Duodenal mucosa (tissue), 2 donors: ENCODE data around the gene NMRK2.
"Not testable (repeated sequence)": the region's sequence is repeated elsewhere in the genome, so short reads cannot be mapped to it uniquely, and the experiment has no call there.

Experiments used
- H3K27ac ChIP-seq: one replicate; pipeline ENCODE4 v1.7.0; 2013; ENCODE audit warnings: low read depth, low read length
- H3K27me3 ChIP-seq, 2 donors: one replicate each; pipeline ENCODE4 v1.7.0; 2013; ENCODE audit warnings: low read length in 2 of 2, control low read depth in 1 of 2; ENCODE audit not compliant: insufficient read depth in 2 of 2, control insufficient read depth in 1 of 2
- H3K36me3 ChIP-seq, 2 donors: one replicate each; pipeline ENCODE4 v1.7.0; 2013; ENCODE audit warnings: low read length in 2 of 2, control low read depth in 1 of 2; ENCODE audit not compliant: insufficient read depth in 2 of 2, control insufficient read depth in 1 of 2
- H3K4me1 ChIP-seq, 2 donors: one replicate each; pipeline ENCODE4 v1.7.0; 2013; ENCODE audit warnings: low read length in 2 of 2, control low read depth in 1 of 2; ENCODE audit not compliant: insufficient read depth in 2 of 2, control insufficient read depth in 1 of 2
- H3K4me3 ChIP-seq, 2 donors: one replicate each; pipeline ENCODE4 v1.7.0; 2013; ENCODE audit warnings: low read length in 2 of 2, low read depth in 1 of 2
- H3K9ac ChIP-seq, 2 donors: one replicate each; pipeline ENCODE4 v1.7.0; 2013; ENCODE audit warnings: low read length in 2 of 2, low read depth in 1 of 2
- H3K9me3 ChIP-seq, 2 donors: one replicate each; pipeline ENCODE4 v1.7.0; 2013; ENCODE audit warnings: low read length in 2 of 2, control low read depth in 1 of 2; ENCODE audit not compliant: control insufficient read depth in 1 of 2

The NMRK2 gene

DNA sequence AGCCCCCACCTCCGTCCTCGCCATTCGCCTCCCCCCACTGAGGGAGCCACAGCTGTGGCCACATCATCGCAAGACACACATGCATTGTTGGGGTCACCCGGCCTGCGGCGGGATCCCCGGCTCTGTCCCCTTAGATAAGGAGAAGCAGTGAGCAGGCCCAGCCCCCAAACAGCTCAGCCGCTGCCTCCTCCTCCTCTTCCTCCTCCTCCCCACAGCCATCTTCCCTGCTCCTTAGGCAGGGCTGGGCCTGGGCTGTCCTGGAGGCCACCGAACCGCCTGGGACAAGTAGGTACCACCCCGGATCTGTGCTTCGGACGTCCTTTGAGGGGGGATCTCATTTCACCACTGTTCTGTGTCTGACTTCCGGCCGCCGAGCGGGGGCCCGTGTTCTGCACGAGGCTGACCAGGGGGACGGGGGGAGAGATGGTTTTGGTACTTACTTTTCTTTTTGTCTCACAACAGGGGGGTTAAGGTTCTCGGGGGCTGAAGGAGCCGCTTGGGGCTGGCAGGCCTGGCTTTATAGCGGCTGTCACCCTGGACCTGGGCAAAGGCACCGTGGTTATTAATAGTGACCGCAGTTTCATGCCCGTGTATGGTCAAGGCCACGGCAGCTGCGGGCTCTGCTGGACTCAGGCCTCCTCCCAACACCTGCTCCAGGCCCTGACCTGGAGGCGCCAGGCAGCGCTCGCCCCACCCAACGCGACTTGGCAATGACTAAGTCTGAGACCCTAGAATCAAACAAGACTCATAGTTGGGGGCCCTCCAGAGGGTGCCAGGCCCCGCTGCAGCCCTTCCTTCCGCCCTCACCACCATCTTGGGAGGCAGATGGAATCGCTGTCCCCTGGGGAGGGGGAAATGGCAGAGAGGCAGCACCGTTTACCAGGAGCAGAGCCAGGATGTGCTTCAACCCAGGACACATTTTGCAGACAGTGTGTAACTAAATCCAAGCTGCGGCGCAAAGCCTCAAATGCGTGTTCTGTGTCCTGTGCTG lies 18.3 kb downstream of the NMRK2 start:
- no peak overlapping the region for H3K27ac ChIP-seq
- H3K4me3 ChIP-seq, result peak overlapping the region; percentile 28 to 29
- no peak overlapping the region for H3K9ac ChIP-seq

DNA sequence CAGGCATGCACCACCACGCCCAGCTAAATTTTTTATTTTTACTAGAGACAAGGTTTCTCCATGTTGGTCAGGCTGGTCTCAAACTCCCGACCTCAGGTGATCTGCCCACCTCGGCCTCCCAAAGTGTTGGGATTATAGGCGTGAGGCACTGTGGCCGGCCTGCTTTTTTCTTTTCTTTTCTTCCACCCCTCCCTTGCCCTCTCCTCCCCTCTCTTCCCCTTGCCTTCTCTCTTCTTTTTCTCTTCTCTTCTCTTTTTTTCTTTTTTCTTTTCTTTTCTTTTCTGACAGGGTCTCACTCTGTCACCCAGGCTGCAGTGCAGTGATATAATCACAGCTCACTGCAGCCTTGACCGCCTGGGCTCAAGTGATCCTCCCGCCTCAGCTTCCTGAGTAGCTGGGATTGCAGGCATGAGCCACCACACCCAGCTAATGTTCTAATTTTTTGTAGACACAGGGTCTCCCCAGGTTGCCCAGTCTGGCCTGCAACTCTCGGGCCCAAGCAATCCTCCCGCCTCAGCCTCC lies 19.9 kb downstream of the NMRK2 start:
- not testable (repeated sequence) for H3K27ac ChIP-seq, H3K36me3 ChIP-seq, H3K27me3 ChIP-seq, H3K4me1 ChIP-seq, H3K4me3 ChIP-seq, H3K9me3 ChIP-seq, H3K9ac ChIP-seq

More for the DNA sequence above, 18.3 kb downstream of the NMRK2 start:
- Histone ChIP-seq H3K36me3 (peaks cover 0 to 3% of the 10 kb centered on the region in 2 donors), H3K9me3 (no peaks in the 10 kb centered on the region), H3K27me3 (no peaks in the 10 kb centered on the region), H3K4me1 (no peaks in the 10 kb centered on the region)

DNA sequence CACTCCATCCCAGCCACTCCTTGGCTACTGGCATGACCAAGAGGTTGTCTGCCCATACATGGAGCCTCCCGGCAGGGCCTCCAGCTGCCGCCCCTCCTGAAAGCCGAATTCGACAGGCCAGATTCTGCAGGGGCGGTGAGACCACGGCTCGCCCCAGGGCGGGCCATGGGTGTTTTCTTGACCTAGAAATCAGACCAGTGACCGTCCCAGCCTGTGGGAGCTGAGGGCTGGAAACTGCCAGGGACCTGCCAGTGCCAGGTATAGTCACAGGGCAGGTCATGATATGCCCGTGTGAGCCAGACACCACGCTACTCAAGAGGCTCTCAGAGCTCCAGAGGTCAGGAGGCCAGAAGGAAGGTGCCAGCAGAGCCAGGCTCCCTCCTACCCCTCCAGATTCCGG lies 21.2 kb downstream of the NMRK2 start:
- Histone ChIP-seq H3K4me3 (no peak overlapping the region), H3K36me3 (peaks cover 3 to 22% of the 10 kb centered on the region in 2 donors), H3K27ac (no peak overlapping the region), H3K9me3 (no peaks in the 10 kb centered on the region), H3K9ac (no peak overlapping the region), H3K27me3 (no peaks in the 10 kb centered on the region), H3K4me1 (no peaks in the 10 kb centered on the region)

DNA sequence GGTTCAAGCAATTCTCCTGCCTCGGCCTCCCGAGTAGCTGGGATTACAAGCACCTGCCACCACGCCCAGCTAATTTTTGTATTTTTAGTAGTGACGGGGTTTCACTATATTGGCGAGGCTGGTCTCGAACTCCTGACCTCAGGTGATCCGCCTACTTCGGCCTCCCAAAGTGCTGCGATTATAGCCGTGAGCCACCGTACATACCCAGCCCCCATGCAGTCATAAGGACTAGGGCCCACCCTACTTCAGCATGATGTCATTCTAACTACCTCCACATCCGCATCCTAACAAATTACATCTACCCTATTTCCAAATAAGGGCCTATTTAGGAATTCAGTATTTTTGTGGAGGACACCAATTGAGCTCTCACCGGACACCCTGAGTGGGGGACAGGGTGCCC lies 22.4 kb downstream of the NMRK2 start:
- not testable (repeated sequence) for H3K4me3 ChIP-seq, H3K9me3 ChIP-seq, H3K9ac ChIP-seq, H3K27me3 ChIP-seq, H3K27ac ChIP-seq, H3K4me1 ChIP-seq
- H3K36me3 ChIP-seq, result peaks cover 3 to 34% of the 10 kb centered on the region in 2 donors

DNA sequence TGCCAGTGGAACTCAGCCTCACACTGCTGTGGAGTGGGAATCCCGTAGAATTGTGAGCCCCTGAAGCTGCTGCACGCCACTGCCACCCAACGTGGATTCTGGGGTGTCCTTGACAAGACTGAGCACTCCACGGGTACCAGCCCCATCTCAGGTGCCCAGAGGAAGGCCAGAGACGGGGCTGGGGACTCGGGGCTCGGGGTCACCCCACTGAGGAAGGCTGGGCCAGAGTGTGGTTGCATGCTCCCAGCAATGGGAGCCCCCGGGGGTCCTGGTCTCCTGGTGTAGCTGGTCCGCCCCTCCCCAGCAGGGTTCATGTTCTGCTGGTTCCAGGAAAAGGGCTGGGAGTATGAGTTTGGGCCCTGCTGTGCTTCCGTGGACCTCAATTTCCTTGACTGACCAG lies 22.8 kb downstream of the NMRK2 start:
- Histone ChIP-seq H3K4me3 (no peak overlapping the region), H3K27me3 (no peaks in the 10 kb centered on the region), H3K36me3 (peaks cover 3 to 34% of the 10 kb centered on the region in 2 donors), H3K27ac (no peak overlapping the region), H3K9me3 (no peaks in the 10 kb centered on the region), H3K9ac (no peak overlapping the region), H3K4me1 (no peaks in the 10 kb centered on the region)

DNA sequence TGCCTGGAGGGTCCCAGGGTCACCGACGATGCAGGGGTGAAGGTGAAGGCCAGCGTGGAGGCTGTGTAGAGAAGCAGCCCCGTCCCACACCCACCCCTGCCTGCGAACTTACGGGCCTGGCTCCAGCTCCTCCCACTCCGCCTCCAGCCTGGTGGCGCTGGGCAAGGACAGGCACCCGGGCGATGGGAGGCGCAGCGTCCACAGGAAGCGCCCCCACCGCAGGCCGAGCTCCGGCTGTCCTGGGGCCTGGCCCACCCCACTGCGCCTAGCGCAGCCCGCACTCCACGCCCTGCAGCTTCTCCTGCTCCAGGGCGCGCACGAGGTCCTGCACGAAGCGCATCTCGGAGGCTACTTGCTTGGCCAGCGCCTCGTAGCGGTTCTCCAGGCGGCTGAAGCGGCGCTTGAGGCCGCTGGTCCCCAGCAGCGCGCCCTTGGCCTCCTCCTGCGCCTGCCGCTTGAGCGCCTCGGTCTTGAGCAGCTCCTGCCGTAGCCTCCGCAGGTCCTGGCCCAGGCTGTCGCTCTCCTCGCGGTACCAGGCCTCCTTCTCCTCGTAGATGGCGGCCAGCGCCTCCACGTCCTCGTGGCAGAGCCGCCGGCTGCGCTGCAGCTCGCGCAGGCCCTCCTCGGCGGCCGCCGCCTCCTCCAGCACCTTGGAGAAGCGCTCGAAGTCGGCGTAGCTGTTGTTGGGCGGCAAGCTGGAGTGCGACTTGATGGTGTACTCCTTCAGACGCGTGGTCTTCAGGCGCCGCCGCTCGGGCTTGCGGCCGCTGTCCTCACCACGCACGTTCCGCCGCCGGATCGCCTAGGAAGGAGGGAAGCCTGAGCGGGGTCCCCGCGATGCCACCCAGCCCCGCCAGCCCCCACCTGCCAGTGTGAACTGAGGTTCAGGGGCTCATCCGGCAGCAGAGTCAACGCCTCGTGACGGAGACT lies 26.2 kb downstream of the NMRK2 start:
- Histone ChIP-seq H3K9ac (no peak overlapping the region), H3K36me3 (peaks cover 19 to 67% of the 10 kb centered on the region in 2 donors), H3K27me3 (no peaks in the 10 kb centered on the region), H3K4me3 (no peak overlapping the region), H3K4me1 (no peaks in the 10 kb centered on the region), H3K9me3 (no peaks in the 10 kb centered on the region), H3K27ac (no peak overlapping the region)

DNA sequence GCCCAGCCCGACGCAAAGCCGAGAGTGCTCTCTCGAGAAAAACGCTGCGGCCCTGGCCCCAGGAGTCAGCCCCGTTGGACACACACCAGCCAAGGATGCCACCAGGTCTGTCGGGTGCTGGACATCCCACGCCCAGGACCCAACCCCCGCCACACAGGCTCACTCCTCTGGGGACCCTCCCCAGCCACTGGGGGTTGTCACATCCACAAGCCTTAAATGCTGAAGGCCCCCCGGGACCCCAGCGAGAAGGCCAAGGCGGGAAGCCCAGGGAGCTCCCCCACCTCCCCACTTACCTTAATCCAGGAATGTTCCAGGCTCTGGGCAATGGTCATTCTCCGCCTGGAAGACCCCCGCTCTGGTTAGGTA lies 26.9 kb downstream of the NMRK2 start:
- Histone ChIP-seq H3K36me3 (peaks cover 19 to 71% of the 10 kb centered on the region in 2 donors), H3K27ac (no peak overlapping the region), H3K27me3 (no peaks in the 10 kb centered on the region), H3K4me1 (no peaks in the 10 kb centered on the region), H3K4me3 (no peak overlapping the region), H3K9ac (no peak overlapping the region), H3K9me3 (no peaks in the 10 kb centered on the region)

- Histone ChIP-seq H3K9ac (no peak overlapping the region), H3K4me3 (no peak overlapping the region), H3K27me3 (no peaks in the 10 kb centered on the region), H3K4me1 (peaks cover 4 to 6% of the 10 kb centered on the region in 2 donors), H3K36me3 (peaks cover 19 to 72% of the 10 kb centered on the region in 2 donors), H3K27ac (no peak overlapping the region), H3K9me3 (no peaks in the 10 kb centered on the region)
Observed at GRCh38 chr19:3961007-3961406, 28.1 kb downstream of the NMRK2 start.

- peaks cover 23 to 62% of the 10 kb centered on the region in 2 donors for H3K36me3 ChIP-seq
- no peaks in the 10 kb centered on the region for H3K27me3 ChIP-seq
- peaks cover 20 to 28% of the 10 kb centered on the region in 2 donors for H3K4me1 ChIP-seq
- no peak overlapping the region for H3K4me3 ChIP-seq
- H3K9ac ChIP-seq, result no peak overlapping the region
- H3K9me3 ChIP-seq, result no peaks in the 10 kb centered on the region
- no peak overlapping the region for H3K27ac ChIP-seq
Observed at GRCh38 chr19:3963458-3964255, 30.8 kb downstream of the NMRK2 start.
